ENCODE measurements around the gene GLG1.

The GLG1 gene

GRCh38 chr16:74477226-74477625 lies 129.7 kb downstream of the GLG1 start:
- ChIA-PET CTCF (no interaction called here), POLR2A (ENCODE audit: low non-redundant PET) (no interaction called here)
- H3K27ac ChIP-seq, result no peak overlapping the region
- no peak for DNase-seq (ENCODE audit: low spot score)
- TF ChIP-seq CTCF (conservative IDR thresholded peaks at IDR 0.05; ENCODE audit: low read depth), result no peak

DNA sequence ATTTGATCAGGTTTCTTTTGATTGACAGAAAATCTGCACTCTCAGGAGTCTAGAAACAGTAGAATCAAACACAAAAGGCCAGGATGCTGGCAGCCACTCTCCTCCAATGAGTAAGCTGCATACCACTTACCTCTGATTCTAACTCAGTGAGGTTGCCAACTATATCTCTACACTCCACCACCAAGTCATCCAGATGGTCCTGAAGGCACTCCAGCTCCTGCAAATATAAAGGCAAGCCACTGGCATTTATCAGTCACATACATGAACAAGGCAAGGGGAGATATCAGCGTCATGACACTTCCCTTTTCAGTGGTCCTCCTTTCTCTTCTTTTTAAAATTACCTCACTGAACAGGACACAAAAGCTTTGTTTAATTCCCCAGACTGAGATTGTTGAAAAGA lies 132.5 kb downstream of the GLG1 start:
- no peak overlapping the region for H3K27ac ChIP-seq
- no peak for TF ChIP-seq CTCF (conservative IDR thresholded peaks at IDR 0.05; ENCODE audit: low read depth)
- ChIA-PET POLR2A (ENCODE audit: low non-redundant PET) (no interaction called here), CTCF (no interaction called here)
- no peak for DNase-seq (ENCODE audit: low spot score)

GRCh38 chr16:74472540-74472939 lies 134.4 kb downstream of the GLG1 start:
- H3K27ac ChIP-seq, result no peak overlapping the region
- TF ChIP-seq CTCF (conservative IDR thresholded peaks at IDR 0.05; ENCODE audit: low read depth), result no peak
- CTCF ChIA-PET, result no interaction called here
- POLR2A ChIA-PET (ENCODE audit: low non-redundant PET), result no interaction called here
- no peak for DNase-seq (ENCODE audit: low spot score)

- no peak for DNase-seq (ENCODE audit: low spot score)
- TF ChIP-seq CTCF (conservative IDR thresholded peaks at IDR 0.05; ENCODE audit: low read depth), result no peak
- H3K27ac ChIP-seq, result no peak overlapping the region
- ChIA-PET CTCF (no interaction called here), POLR2A (ENCODE audit: low non-redundant PET) (no interaction called here)
Observed at GRCh38 chr16:74472010-74472409, 134.9 kb downstream of the GLG1 start.

DNA sequence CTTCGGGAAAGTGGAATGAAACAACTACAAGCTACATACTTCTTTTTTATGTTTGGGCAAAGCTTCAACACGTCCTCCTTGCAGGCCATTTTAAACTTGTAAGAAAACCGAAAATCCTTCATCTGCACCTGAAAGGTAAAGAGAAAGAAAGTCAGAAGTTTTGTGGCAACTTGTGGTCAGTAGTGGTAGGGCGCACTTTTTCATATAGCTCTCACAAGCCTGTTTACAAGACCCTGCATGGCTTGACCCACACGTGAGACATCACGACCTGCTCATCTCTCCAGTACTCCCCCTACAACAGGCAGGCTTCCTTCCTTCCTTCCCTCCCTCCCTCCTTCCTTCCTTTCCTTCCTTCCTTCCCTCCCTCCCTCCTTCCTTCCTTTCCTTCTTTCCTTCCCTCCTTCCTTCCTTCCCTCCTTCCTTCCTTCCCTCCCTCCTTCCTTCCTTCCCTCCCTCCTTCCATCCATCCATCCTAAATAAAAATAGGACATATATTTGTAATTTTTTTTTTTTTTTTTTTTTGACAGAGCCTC lies 136.9 kb downstream of the GLG1 start:
- no peak for DNase-seq (ENCODE audit: low spot score)
- TF ChIP-seq CTCF (conservative IDR thresholded peaks at IDR 0.05; ENCODE audit: low read depth), result no peak
- POLR2A ChIA-PET (ENCODE audit: low non-redundant PET), result no interaction called here
- CTCF ChIA-PET, result interaction anchor here (0.7 to 0.9 kb wide), 2 partner anchors 20 to 28 kb away, joined by 3 to 5 read pairs; no protein-coding TSS in a partner anchor
- no peak overlapping the region for H3K27ac ChIP-seq

- no peak for DNase-seq (ENCODE audit: low spot score)
- H3K27ac ChIP-seq, result peak overlapping the region; percentile 3; the same call in 1 of the 2 replicates
- CTCF ChIA-PET, result interaction anchor here (0.9 kb wide), 1 partner anchor 19 kb away, joined by 5 read pairs; no protein-coding TSS in a partner anchor
- no peak for TF ChIP-seq CTCF (conservative IDR thresholded peaks at IDR 0.05; ENCODE audit: low read depth)
- POLR2A ChIA-PET (ENCODE audit: low non-redundant PET), result no interaction called here
Observed at GRCh38 chr16:74468807-74469525, 137.9 kb downstream of the GLG1 start.
